ENCODE data around the gene RPL18.

Gene RPL18

GRCh38 chr19:48637449-48637947 lies 18.5 kb upstream of the RPL18 start:
- H3K4me3 ChIP-seq (ENCODE audit: low read depth, low read length): peak overlapping the region; percentile 73
- H3K27ac ChIP-seq: peak overlapping the region; percentile 94
- no peaks in the 10 kb centered on the region for H3K9me3 ChIP-seq (ENCODE audit: severe bottlenecking)
- TF ChIP-seq, protein P1, sequence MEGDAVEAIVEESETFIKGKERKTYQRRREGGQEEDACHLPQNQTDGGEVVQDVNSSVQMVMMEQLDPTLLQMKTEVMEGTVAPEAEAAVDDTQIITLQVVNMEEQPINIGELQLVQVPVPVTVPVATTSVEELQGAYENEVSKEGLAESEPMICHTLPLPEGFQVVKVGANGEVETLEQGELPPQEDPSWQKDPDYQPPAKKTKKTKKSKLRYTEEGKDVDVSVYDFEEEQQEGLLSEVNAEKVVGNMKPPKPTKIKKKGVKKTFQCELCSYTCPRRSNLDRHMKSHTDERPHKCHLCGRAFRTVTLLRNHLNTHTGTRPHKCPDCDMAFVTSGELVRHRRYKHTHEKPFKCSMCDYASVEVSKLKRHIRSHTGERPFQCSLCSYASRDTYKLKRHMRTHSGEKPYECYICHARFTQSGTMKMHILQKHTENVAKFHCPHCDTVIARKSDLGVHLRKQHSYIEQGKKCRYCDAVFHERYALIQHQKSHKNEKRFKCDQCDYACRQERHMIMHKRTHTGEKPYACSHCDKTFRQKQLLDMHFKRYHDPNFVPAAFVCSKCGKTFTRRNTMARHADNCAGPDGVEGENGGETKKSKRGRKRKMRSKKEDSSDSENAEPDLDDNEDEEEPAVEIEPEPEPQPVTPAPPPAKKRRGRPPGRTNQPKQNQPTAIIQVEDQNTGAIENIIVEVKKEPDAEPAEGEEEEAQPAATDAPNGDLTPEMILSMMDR (IDR thresholded peaks at IDR 0.05; ENCODE audit: low read depth, low read length): no peak
- peak; percentile 100 for DNase-seq
- H3K36me3 ChIP-seq: peaks cover 1% of the 10 kb centered on the region; the same call in 1 of the 2 replicates
- no peaks in the 10 kb centered on the region for H3K27me3 ChIP-seq (ENCODE audit: insufficient read depth, low read depth, severe bottlenecking)

DNA sequence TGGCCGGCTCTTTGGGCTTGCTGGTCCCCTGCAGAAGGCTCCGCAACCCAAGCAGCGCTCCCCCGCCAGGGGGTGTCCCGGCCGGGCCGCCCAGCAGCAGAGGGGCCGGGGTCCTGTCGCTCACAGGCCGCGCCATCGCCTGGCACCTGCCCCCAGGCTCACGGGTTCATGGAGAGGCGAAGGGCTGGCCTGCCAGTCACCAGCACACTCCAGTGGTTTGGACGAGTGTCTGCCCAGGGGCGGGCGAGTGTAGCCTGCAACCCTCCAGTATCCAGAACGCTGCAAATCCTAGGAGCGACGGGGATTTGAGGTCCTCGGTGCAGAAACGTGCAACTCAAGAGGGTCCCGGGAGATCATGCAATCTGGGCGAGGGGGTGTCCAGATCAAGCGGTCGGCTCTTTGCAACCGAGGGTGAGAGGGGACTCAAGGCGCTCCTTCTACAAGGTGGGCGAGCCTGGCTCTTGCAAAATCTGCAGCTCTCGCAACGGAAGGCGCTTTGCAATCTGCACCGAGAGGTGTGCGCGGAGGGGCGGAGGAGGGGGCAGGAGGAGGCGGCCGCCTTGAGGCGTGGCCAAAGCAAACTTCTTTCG lies 18.0 kb upstream of the RPL18 start, which contains the start of gene DBP:
TSS of gene DBP (minus strand) at position 521 of the 590 bp plus-strand sequence. CDS start at position 136, 385 bp downstream.
- no peak for DNase-seq

DNA sequence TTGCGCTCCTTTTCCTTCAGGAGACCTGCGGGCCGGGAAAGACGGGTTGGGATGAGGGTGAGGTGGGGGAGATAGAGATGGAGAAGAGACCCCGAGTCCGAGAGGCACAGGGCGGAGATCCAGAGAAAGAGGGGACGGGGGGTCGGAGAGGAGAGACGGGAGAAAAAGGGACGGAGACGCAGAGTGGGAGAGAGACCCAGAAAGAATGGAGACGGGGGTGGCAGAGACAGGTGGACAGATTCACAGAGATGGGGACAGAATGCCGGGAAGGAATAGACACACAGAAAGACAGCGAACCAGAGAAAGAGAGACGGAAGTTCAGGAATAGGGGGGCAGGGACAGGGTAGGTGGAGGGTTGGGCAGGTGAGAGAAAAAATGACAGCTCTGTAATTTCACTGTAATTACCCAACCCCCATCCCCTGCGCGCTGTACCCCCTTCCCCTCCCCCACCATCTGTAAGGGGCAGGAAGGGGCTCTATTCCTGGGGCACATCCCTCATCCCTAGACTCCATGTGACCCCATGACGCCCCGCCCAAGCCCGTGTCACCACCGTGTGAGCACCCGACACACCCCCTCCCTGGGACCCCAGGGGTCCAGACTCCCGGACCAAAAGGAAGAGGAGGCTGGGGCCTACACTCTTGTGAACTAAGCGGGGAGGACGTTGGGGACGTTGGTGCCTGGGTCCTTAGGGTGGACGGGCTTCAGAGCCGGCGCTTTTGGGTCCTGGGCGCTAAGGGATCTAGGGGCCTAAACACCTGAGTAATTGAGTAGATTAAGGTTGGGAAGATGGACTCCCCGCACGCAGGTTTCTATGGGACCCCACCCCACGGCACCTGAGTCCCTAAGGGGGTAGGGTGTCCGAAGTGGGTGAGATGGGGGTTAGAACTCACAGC lies 17.2 kb upstream of the RPL18 start:
- TF ChIP-seq, protein P1 (IDR thresholded peaks at IDR 0.05; ENCODE audit: low read depth, low read length): no peak
- peak overlapping the region; percentile 42 for H3K27ac ChIP-seq
- no peaks in the 10 kb centered on the region for H3K27me3 ChIP-seq (ENCODE audit: insufficient read depth, low read depth, severe bottlenecking)
- no peak for DNase-seq
- H3K9me3 ChIP-seq (ENCODE audit: severe bottlenecking): no peaks in the 10 kb centered on the region
- peaks cover 9% of the 10 kb centered on the region for H3K36me3 ChIP-seq
- H3K4me3 ChIP-seq (ENCODE audit: low read depth, low read length): peak overlapping the region; percentile 42

More for the DNA sequence above, 18.0 kb upstream of the RPL18 start, which contains the start of gene DBP:
- Histone ChIP-seq H3K36me3 (peaks cover 4% of the 10 kb centered on the region; the same call in 1 of the 2 replicates), H3K4me3 (ENCODE audit: low read depth, low read length) (peak within 1 kb of the TSS; percentile 73), H3K9me3 (ENCODE audit: severe bottlenecking) (no peaks in the 10 kb centered on the region), H3K27me3 (ENCODE audit: insufficient read depth, low read depth, severe bottlenecking) (no peaks in the 10 kb centered on the region), H3K27ac (peak within 1 kb of the TSS; percentile 94)
- TF ChIP-seq, protein P1 (IDR thresholded peaks at IDR 0.05; ENCODE audit: low read depth, low read length): no peak

- Histone ChIP-seq H3K36me3 (peaks cover 17% of the 10 kb centered on the region), H3K27me3 (ENCODE audit: insufficient read depth, low read depth, severe bottlenecking) (no peaks in the 10 kb centered on the region), H3K4me3 (ENCODE audit: low read depth, low read length) (peak overlapping the region; percentile 42), H3K27ac (peak overlapping the region; percentile 68), H3K9me3 (ENCODE audit: severe bottlenecking) (no peaks in the 10 kb centered on the region)
- TF ChIP-seq, protein P1 (IDR thresholded peaks at IDR 0.05; ENCODE audit: low read depth, low read length): no peak
- DNase-seq: peak; percentile 67
Measured at GRCh38 chr19:48635263-48635965, 16.4 kb upstream of the RPL18 start.

DNA sequence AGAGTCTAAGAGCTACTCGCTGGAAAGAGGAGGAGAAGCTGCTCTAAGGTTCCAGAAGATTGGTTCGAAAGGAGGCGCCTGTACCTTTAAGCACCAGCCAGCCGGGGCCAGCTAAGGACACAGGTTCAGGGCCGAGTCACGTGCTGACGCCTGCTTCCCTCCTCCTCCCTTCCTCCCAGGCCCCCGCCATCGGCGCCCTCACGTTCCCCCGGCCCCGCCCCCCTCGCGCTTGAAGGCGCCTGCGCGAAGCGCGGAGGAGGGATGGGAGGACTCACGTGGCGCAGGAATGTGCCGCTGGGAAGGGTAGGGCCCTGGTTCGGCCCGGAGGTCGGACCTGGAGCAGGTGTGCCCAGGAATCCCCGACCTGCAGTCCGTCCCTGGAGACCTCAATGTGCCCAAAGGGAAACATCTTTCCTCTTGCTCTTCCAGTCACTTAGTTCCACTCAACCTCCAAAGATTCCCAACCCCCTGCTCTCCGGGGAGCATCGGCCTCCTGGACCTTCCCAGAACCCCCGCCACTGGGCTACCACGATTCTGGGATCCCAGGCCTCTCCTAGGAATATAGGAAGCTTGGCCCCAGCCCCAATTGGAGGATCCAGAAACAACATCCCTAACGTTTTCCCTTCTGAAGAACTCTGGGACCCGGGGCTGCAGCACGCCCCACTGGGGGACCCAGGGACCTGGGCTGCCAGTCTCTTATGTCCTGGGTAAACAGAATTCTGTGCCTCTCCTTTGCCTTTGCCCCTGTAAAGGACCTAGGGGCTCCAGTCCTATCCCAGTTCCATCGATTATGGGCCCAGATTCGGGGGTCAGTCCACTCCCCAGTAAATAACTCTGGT lies 15.7 kb upstream of the RPL18 start:
- Histone ChIP-seq H3K4me3 (ENCODE audit: low read depth, low read length) (peak overlapping the region; percentile 38), H3K27me3 (ENCODE audit: insufficient read depth, low read depth, severe bottlenecking) (no peaks in the 10 kb centered on the region), H3K9me3 (ENCODE audit: severe bottlenecking) (no peaks in the 10 kb centered on the region), H3K27ac (peak overlapping the region; percentile 68), H3K36me3 (peaks cover 25% of the 10 kb centered on the region)
- TF ChIP-seq, protein P1 (IDR thresholded peaks at IDR 0.05; ENCODE audit: low read depth, low read length): no peak
- peak; percentile 98 for DNase-seq
